B cell (primary cell): ENCODE measurements around the gene PDZD4. TPM values are rescaled to one million over a fixed set of nuclear protein-coding genes. Genes with fewer than 3 reads are reported as not detected.
A peak's percentile ranks its signal among the peaks of the same experiment; 100 is the strongest.

Source experiments
- ATAC-seq: fragments of 200-7000 bp; cut with Tn5 transposase; one replicate; pipeline ENCODE4 v1.10.0; 2021; ENCODE audit warnings: low read depth, mild to moderate bottlenecking, moderate number of reproducible peaks, moderate library complexity
- CTCF ChIA-PET: fragments of 350-600 bp; sonication (Branson Sonifier 250); formaldehyde crosslinking; loops from one replicate; lab custom pipeline; 2021; ENCODE audit warnings: antibody characterized with exemption, inconsistent platforms; lab: Charles Lee
- POLR2A ChIA-PET: fragments of 350-600 bp; sonication (Branson Sonifier 250); formaldehyde crosslinking; loops from one replicate; lab custom pipeline; 2021; ENCODE audit warnings: antibody characterized with exemption; lab: Charles Lee
- DNase-seq: peaks from one replicate; pipeline ENCODE4 v3.0.0; 2013
- H2AFZ ChIP-seq: 2 replicates; pipeline ENCODE4 v1.6.1; 2012; ENCODE audit warnings: mild to moderate bottlenecking, low read depth, low read length; ENCODE audit not compliant: insufficient read depth, poor library complexity, severe bottlenecking
- H3K27ac ChIP-seq, 2 donors: 1 replicate in 1 of 2; 2 replicates in 1 of 2; pipeline ENCODE4 v1.5.1; 2012 to 2013; ENCODE audit warnings: low read length in 2 of 2, mild to moderate bottlenecking in 2 of 2, moderate library complexity in 1 of 2
- H3K27me3 ChIP-seq, 4 experiments: fragments of 200-600 bp in 1 of 4; sonication (generic) in 1 of 4; replicated peaks in 1 of 4; 1 replicate in 2 of 4; 2 replicates in 2 of 4; pipeline versions ENCODE4 v1.6.1 to v1.7.0; 2013 to 2016; ENCODE audit warnings: low read length in 3 of 4, mild to moderate bottlenecking in 2 of 4, mixed read lengths in 1 of 4, moderate library complexity in 1 of 4; ENCODE audit not compliant: insufficient read depth in 4 of 4, control insufficient read depth in 3 of 4; ENCODE audit errors: control extremely low read depth in 1 of 4
- H3K36me3 ChIP-seq, 2 experiments: replicated peaks in 1 of 2; 1 replicate in 1 of 2; 2 replicates in 1 of 2; pipeline versions ENCODE4 v1.6.1 to v1.7.1; 2013; ENCODE audit warnings: low read length in 1 of 2; ENCODE audit not compliant: insufficient read depth in 2 of 2, control insufficient read depth in 1 of 2; ENCODE audit errors: control extremely low read depth in 1 of 2, extremely low read depth in 1 of 2
- H3K4me1 ChIP-seq, 2 donors: fragments of 200-600 bp in 1 of 2; sonication (generic) in 1 of 2; 1 replicate in 1 of 2; 2 replicates in 1 of 2; pipeline versions ENCODE4 v1.5.1 to v1.6.1; 2013 to 2017; ENCODE audit warnings: low read length in 2 of 2; ENCODE audit not compliant: control insufficient read depth in 2 of 2, insufficient read depth in 2 of 2
- H3K4me2 ChIP-seq: replicated peaks from 2 replicates; pipeline ENCODE3; 2012; ENCODE audit warnings: mild to moderate bottlenecking, low read depth, low read length; ENCODE audit not compliant: poor library complexity, severe bottlenecking
- H3K4me3 ChIP-seq, 5 experiments: fragments of 200-600 bp in 1 of 5; sonication (generic) in 1 of 5; 1 replicate in 3 of 5; 2 replicates in 2 of 5; pipeline versions ENCODE4 v1.5.1 to v1.7.0; 2011 to 2016; ENCODE audit warnings: low read length in 4 of 5, mild to moderate bottlenecking in 4 of 5, low read depth in 2 of 5, control low read depth in 1 of 5, moderate library complexity in 1 of 5; ENCODE audit not compliant: insufficient read depth in 1 of 5; ENCODE audit errors: control extremely low read depth in 1 of 5, extremely low read depth in 1 of 5
- H3K79me2 ChIP-seq: fragments of 200-600 bp; sonication (generic); one replicate; pipeline ENCODE4 v1.6.0; 2016; ENCODE audit warnings: low read length; ENCODE audit not compliant: control insufficient read depth, insufficient read depth
- H3K9ac ChIP-seq: fragments of 200-600 bp; sonication (generic); 2 replicates; pipeline ENCODE4 v1.6.1; 2017; ENCODE audit warnings: mild to moderate bottlenecking, low read length, moderate library complexity
- H3K9me3 ChIP-seq, 3 donors: one replicate each; pipeline versions ENCODE4 v1.6.1 to v1.7.1; 2013; ENCODE audit warnings: low read length in 2 of 3; ENCODE audit not compliant: control insufficient read depth in 2 of 3, insufficient read depth in 1 of 3; ENCODE audit errors: control extremely low read depth in 1 of 3
- H4K20me1 ChIP-seq: 2 replicates; pipeline ENCODE4 v1.6.0; 2012; ENCODE audit warnings: mild to moderate bottlenecking, low read length; ENCODE audit not compliant: insufficient read depth, control insufficient read depth, poor library complexity, severe bottlenecking
- H3K27ac Mint-ChIP-seq: one replicate; pipeline ENCODE4 v1.8.0; 2021; ENCODE audit warnings: mixed read lengths
- H3K27me3 Mint-ChIP-seq: one replicate; pipeline ENCODE4 v1.8.0; 2021; ENCODE audit warnings: mixed read lengths
- H3K4me1 Mint-ChIP-seq: one replicate; pipeline ENCODE4 v1.8.0; 2021; ENCODE audit warnings: mixed read lengths
- H3K4me3 Mint-ChIP-seq: one replicate; pipeline ENCODE4 v1.8.0; 2021; ENCODE audit warnings: mixed read lengths
- H3K9me3 Mint-ChIP-seq: one replicate; pipeline ENCODE4 v1.8.0; 2022; ENCODE audit warnings: mixed read lengths; ENCODE audit not compliant: insufficient read depth
- CTCF ChIP-seq: fragments of 200-600 bp; IDR thresholded peaks from one replicate; pipeline ENCODE4 v1.8.0; 2022; ENCODE audit warnings: antibody characterized with exemption, mild to moderate bottlenecking
- EZH2 ChIP-seq: IDR thresholded peaks from 2 replicates; pipeline ENCODE4 v1.6.1; 2012; ENCODE audit warnings: borderline replicate concordance, low read depth, mild to moderate bottlenecking, moderate library complexity, low read length; ENCODE audit not compliant: insufficient read depth, poor library complexity, severe bottlenecking
- whole genome bisulfite sequencing: methylation state at CpG from one replicate; pipeline ENCODE4 v1.1.5; 2013; ENCODE audit warnings: missing lambda C conversion rate; ENCODE audit not compliant: insufficient coverage; 5-methylcytosine and 5-hydroxymethylcytosine counted together
- intact Hi-C: fragments of 100-400 bp; cut with micrococcal nuclease; formaldehyde crosslinking; loops from one replicate; pipeline ENCODE4 v1.10.0; 2022
- polyA plus RNA-seq: library from polyadenylated mRNA; depleted of rRNA; stranded (reverse); fragments of >200 nt; gene quantifications from 2 replicates; pipeline ENCODE4 v1.2.3, GENCODE V29; 2012
- total RNA-seq, 2 donors: library from RNA; stranded (reverse); fragments of 120-200 nt in 1 of 2; gene quantifications; 1 replicate in 1 of 2; 2 replicates in 1 of 2; pipeline versions ENCODE4 v1.2.3 to v1.2.4, GENCODE V29; 2013 to 2022

PDZD4 gene
- total and polyA plus RNA-seq, 2 donors (not counting 1 experiment from before 2014, with no cell fraction given), result 0.36 TPM; not detected in 1

GRCh38 chrX:153830640-153831428 is 490 bp upstream of the PDZD4 start:
- H3K4me2 ChIP-seq, result peak overlapping the region; percentile 81
- H3K9ac ChIP-seq, result no peak overlapping the region
- H4K20me1 ChIP-seq, result no peaks in the 10 kb centered on the region
- H3K27me3 Mint-ChIP-seq, result peaks cover 32% of the 10 kb centered on the region
- no peak overlapping the region for H3K27ac Mint-ChIP-seq
- no peak overlapping the region for H3K27ac ChIP-seq
- no peak for ATAC-seq
- POLR2A ChIA-PET, result no interaction called here
- H3K4me1 Mint-ChIP-seq, result peaks cover 5% of the 10 kb centered on the region
- DNase-seq, result no peak
- no peaks in the 10 kb centered on the region for H3K36me3 ChIP-seq
- WGBS, result under 1% methylated on average over 86 of the region's 102 CpGs
- H3K27me3 ChIP-seq, result peaks cover 0 to 40% (median 8%) of the 10 kb centered on the region in 4 experiments
- peaks cover 0 to 9% (median 0%) of the 10 kb centered on the region in 3 donors for H3K9me3 ChIP-seq
- H2AFZ ChIP-seq, result no peak overlapping the region
- no peaks in the 10 kb centered on the region for H3K79me2 ChIP-seq
- H3K9me3 Mint-ChIP-seq, result no peaks in the 10 kb centered on the region
- peak overlapping the region; percentile 59 for H3K4me3 Mint-ChIP-seq
- H3K4me1 ChIP-seq, result peaks cover 7 to 16% of the 10 kb centered on the region in 2 donors
- intact Hi-C loops, result no loop called here
- H3K4me3 ChIP-seq, result no peak overlapping the region
- CTCF ChIA-PET, result no interaction called here
- TF ChIP-seq CTCF, result no peak
- no peak for TF ChIP-seq EZH2

- Histone ChIP-seq H4K20me1 (no peaks in the 10 kb centered on the region), H3K4me3 (peak overlapping the region in 3 of 5 experiments; percentile 29 to 54 (median 38)), H3K4me1 (peaks cover 7 to 16% of the 10 kb centered on the region in 2 donors), H3K79me2 (no peaks in the 10 kb centered on the region), H3K9ac (peak overlapping the region; percentile 43), H3K9me3 (peaks cover 0 to 9% (median 0%) of the 10 kb centered on the region in 3 donors), H3K36me3 (no peaks in the 10 kb centered on the region), H2AFZ (no peak overlapping the region), H3K27ac (no peak overlapping the region), H3K27me3 (peaks cover 0 to 46% (median 11%) of the 10 kb centered on the region in 4 experiments), H3K4me2 (peak overlapping the region; percentile 81)
- Mint-ChIP-seq H3K27ac (no peak overlapping the region), H3K9me3 (no peaks in the 10 kb centered on the region), H3K27me3 (peaks cover 32% of the 10 kb centered on the region), H3K4me1 (peaks cover 5% of the 10 kb centered on the region), H3K4me3 (peak overlapping the region; percentile 78)
- intact Hi-C loops, result no loop called here
- ATAC-seq, result no peak
- TF ChIP-seq CTCF (no peak), EZH2 (no peak)
- CTCF ChIA-PET, result no interaction called here
- DNase-seq, result peak; percentile 36
- POLR2A ChIA-PET, result no interaction called here
- WGBS, result 2% methylated on average over 22 of the region's 27 CpGs
Observed at GRCh38 chrX:153829549-153829798, 870 bp downstream of the PDZD4 start.
